Testis (tissue), 3 donors: ENCODE data around the gene WDR74. TPM values are rescaled to one million over a fixed set of nuclear protein-coding genes. Genes with fewer than 3 reads are reported as not detected.
A peak's percentile ranks its signal among the peaks of the same experiment; 100 is the strongest.
"Not testable (repeated sequence)": the region's sequence is repeated elsewhere in the genome, so short reads cannot be mapped to it uniquely, and the experiment has no call there.

ENCODE experiments used
- DNase-seq: peaks from one replicate; pipeline ENCODE4 v3.0.0-alpha.2; 2019
- H3K27ac ChIP-seq, 2 donors: fragments of 200-600 bp; sonication (generic); one replicate each; pipeline ENCODE4 v1.5.1; 2019
- H3K27me3 ChIP-seq: fragments of 200-600 bp; sonication (generic); one replicate; pipeline ENCODE4 v1.5.1; 2019
- H3K36me3 ChIP-seq: fragments of 200-600 bp; sonication (generic); one replicate; pipeline ENCODE4 v1.5.1; 2017; ENCODE audit warnings: low read depth; ENCODE audit errors: missing control alignments
- H3K4me1 ChIP-seq: fragments of 200-600 bp; sonication (generic); one replicate; pipeline ENCODE4 v1.5.1; 2019
- H3K4me3 ChIP-seq, 2 donors: fragments of 200-600 bp; sonication (generic); one replicate each; pipeline ENCODE4 v1.5.1; 2017 to 2019
- H3K9me3 ChIP-seq: fragments of 200-600 bp; sonication (generic); one replicate; pipeline ENCODE4 v1.5.1; 2017
- POLR2A ChIP-seq: fragments of 450-650 bp; IDR thresholded peaks from one replicate; pipeline ENCODE4 v1.6.1; 2017; ENCODE audit warnings: antibody characterized with exemption, mild to moderate bottlenecking, moderate library complexity
- WGBS, 2 donors: methylation state at CpG; one replicate each; pipeline ENCODE4 v1.1.5; 2018; 5-methylcytosine and 5-hydroxymethylcytosine counted together
- intact Hi-C: fragments of 100-400 bp; cut with DNase I; formaldehyde crosslinking; loops from one replicate; pipeline ENCODE4 v1.15.1; 2023; ENCODE audit warnings: low total_unique reads
- polyA plus RNA-seq: library from polyadenylated mRNA; stranded (reverse); fragments of 350-450 nt; fragmentation: Illumina TruSeq; extraction: RNeasy Lipid Tissue Mini Kit (QIAGEN cat#74804); gene quantifications from one replicate; pipeline ENCODE4 v1.2.3, GENCODE V29; 2014; ENCODE audit warnings: low read depth, low replicate concordance; ENCODE audit not compliant: insufficient read depth
- total RNA-seq, 2 donors: library from RNA; depleted of rRNA; stranded (reverse); fragments of >200 nt; gene quantifications; one replicate each; pipeline ENCODE4 v1.2.3, GENCODE V29; 2016
- TF ChIP-seq, protein P1 (sequence below), 3 experiments: fragments of 450-650 bp in 2 of 3; fragments of 200-600 bp in 1 of 3; sonication (generic) in 1 of 3; IDR thresholded peaks; one replicate each; pipeline ENCODE4 v1.5.1; 2016 to 2019; ENCODE audit warnings: antibody characterized with exemption in 3 of 3, mild to moderate bottlenecking in 2 of 3, moderate library complexity in 1 of 3

Gene WDR74
- total and polyA plus RNA-seq, 3 donors from 2014 or later = 33.4 to 46.7 (median 39.0) TPM

DNA sequence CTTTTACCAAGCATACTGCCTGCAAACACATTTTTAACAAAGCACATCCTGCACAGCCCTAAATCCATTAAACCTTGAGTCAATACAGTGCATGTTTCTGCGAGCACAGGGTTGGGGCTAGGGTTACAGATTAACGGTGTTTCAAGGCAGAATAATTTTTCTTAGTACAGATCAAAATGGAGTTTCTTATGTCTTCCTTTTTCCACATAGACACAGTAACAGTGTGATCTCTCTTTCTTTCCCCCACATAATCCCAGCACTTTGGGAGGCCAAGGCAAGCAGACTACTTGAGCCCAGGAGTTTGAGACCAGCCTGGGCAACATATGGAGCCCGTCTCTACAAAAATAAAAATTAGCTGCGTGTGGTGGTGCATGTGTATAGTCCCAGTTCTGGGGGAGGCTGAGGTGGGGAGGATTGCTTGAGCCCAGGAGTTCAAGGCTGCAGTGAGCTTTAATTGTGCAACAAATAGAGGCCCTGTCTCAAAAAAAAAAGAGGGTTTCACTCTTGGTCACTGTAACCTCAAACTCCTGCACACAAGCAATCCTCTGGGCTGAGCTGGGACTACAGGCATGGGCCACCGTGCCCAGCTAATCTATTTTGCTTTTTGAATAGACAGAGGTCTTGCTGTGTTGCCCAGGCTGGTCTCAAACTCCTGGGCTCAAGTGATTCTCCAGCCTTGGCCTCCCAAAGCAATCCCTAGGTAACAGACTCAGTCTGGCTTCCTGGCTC lies 21.6 kb upstream of the WDR74 start:
- H3K27ac ChIP-seq = no peak overlapping the region
- intact Hi-C loops = no loop called here
- H3K27me3 ChIP-seq = no peaks in the 10 kb centered on the region
- H3K4me1 ChIP-seq = peaks cover 20% of the 10 kb centered on the region
- DNase-seq = no peak
- TF ChIP-seq POLR2A = no peak
- TF ChIP-seq, protein P1, sequence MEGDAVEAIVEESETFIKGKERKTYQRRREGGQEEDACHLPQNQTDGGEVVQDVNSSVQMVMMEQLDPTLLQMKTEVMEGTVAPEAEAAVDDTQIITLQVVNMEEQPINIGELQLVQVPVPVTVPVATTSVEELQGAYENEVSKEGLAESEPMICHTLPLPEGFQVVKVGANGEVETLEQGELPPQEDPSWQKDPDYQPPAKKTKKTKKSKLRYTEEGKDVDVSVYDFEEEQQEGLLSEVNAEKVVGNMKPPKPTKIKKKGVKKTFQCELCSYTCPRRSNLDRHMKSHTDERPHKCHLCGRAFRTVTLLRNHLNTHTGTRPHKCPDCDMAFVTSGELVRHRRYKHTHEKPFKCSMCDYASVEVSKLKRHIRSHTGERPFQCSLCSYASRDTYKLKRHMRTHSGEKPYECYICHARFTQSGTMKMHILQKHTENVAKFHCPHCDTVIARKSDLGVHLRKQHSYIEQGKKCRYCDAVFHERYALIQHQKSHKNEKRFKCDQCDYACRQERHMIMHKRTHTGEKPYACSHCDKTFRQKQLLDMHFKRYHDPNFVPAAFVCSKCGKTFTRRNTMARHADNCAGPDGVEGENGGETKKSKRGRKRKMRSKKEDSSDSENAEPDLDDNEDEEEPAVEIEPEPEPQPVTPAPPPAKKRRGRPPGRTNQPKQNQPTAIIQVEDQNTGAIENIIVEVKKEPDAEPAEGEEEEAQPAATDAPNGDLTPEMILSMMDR (IDR thresholded peaks at IDR 0.05) = no peak
- no peak overlapping the region for H3K4me3 ChIP-seq
- no peaks in the 10 kb centered on the region for H3K9me3 ChIP-seq
- WGBS, 2 donors = 58 to 69% methylated on average over 5 of the region's 5 CpGs
- no peaks in the 10 kb centered on the region for H3K36me3 ChIP-seq

DNA sequence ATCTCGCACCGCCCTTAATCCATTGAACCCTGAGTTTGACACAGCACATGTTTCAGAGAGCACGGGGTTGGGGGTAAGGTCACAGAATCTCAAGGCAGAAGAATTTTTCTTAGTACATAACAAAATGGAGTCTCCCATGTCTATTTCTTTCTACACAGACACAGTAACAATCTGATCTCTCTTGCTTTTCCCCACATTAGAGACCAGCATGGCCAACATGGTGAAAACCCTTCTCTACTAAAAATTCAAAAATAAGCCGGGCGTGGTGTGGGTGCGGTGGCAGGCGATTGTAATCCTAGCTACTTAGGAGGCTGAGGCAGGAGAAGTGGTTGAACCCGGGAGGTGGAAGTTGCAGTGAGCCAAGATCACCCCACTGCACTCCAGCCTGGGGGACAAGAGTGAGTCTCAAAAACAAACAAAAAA lies 19.9 kb upstream of the WDR74 start:
- H3K36me3 ChIP-seq, H3K27ac ChIP-seq, H3K9me3 ChIP-seq, H3K27me3 ChIP-seq, DNase-seq, H3K4me3 ChIP-seq: not testable (repeated sequence)
- H3K4me1 ChIP-seq = peaks cover 28% of the 10 kb centered on the region
- intact Hi-C loops = loop anchor here (10.0 kb wide), 1 partner anchor 74 kb away; the partner anchor contains the start of gene TMEM179B
- 92 to 96% methylated on average over 8 of the region's 8 CpGs for WGBS, 2 donors

DNA sequence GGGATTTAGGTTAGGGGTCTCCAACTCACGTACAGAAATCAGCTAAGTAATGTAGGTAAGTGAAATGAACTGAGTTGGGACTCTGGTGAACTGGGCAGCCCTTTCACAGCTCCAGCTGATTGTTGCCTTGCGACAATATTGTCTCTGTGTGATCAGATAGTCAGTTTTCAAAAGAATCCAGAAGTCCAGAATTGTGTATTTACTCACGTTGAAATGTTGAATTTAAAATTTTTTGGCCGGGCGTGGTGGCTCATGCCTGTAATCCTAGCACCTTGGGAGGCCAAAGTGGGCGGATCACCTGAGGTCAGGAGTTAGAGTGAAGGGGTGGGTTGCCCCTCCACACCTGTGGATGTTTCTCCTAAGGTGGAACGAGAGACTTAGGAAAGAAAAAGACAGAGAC lies 18.8 kb upstream of the WDR74 start:
- DNase-seq = no peak
- Histone ChIP-seq H3K27me3 (no peaks in the 10 kb centered on the region), H3K4me1 (peaks cover 36% of the 10 kb centered on the region), H3K4me3 (no peak overlapping the region), H3K36me3 (no peaks in the 10 kb centered on the region), H3K27ac (no peak overlapping the region), H3K9me3 (no peaks in the 10 kb centered on the region)
- intact Hi-C loops = loop anchor here (10.0 kb wide), 1 partner anchor 73 kb away; the partner anchor contains the start of gene TMEM179B
- TF ChIP-seq, protein P1 (IDR thresholded peaks at IDR 0.05) = no peak
- no peak for TF ChIP-seq POLR2A
- 84 to 89% methylated on average over 7 of the region's 7 CpGs for WGBS, 2 donors

DNA sequence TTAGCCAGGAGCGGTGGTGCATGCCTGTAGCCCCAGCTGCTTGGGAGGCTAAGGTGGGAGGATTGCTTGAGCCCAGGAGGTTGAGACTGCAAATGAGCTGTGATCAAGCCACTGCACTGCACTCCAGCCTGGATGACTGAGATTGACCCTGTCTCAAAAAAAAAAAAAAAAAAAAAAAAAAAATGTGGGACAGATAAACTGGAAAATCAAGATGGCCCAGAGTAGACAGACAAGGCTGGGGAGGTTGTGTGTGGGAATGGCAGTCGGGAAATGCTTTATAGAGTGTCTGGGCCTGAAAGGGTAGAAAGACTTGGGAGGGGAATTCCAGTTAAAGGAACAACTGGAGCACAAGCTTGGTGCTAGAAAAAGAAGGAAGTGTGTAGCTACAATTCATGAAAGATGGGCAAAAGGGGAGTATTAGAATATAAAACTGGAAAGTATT lies 18.2 kb upstream of the WDR74 start:
- Histone ChIP-seq H3K36me3 (no peaks in the 10 kb centered on the region), H3K4me3 (no peak overlapping the region), H3K27me3 (no peaks in the 10 kb centered on the region), H3K27ac (no peak overlapping the region), H3K9me3 (no peaks in the 10 kb centered on the region), H3K4me1 (peaks cover 36% of the 10 kb centered on the region)
- 76 to 77% methylated on average over 2 of the region's 2 CpGs for WGBS, 2 donors
- no peak for TF ChIP-seq POLR2A
- TF ChIP-seq, protein P1 (IDR thresholded peaks at IDR 0.05) = no peak
- intact Hi-C loops = loop anchor here (10.0 kb wide), 1 partner anchor 73 kb away; the partner anchor contains the start of gene TMEM179B
- no peak for DNase-seq

DNA sequence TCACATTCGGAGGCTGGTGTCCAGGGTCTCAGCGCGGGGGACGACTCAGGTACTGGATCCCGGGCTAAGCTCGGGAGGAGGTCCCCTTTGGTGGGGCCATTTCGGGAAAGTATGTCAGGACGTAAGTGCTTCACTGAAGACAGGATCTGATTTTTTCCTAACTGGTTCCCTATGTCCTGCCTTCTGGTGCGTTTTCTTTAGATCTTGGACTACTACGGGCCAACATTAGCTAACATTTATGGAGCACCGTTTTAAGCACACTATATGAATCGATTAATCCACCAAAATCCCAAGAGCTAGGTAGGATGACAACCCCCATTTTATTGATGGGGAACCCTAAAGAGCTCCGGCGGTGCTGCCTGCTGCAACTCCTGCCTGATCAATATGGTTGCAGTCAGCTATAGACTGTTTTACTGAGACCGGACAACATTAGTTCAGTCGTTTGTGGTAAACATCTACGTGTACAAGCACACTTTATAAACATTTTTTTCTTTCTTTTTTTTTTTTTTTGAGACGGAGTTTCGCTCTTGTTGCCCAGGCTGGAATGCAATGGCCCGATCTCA lies 17.0 kb upstream of the WDR74 start:
- DNase-seq = no peak
- H3K4me3 ChIP-seq = peak overlapping the region; percentile 77 to 89
- H3K4me1 ChIP-seq = peaks cover 36% of the 10 kb centered on the region
- no peaks in the 10 kb centered on the region for H3K36me3 ChIP-seq
- peak overlapping the region in 1 of 2 donors; percentile 13 for H3K27ac ChIP-seq
- no peaks in the 10 kb centered on the region for H3K27me3 ChIP-seq
- 6 to 10% methylated on average over 19 to 20 of the region's 20 CpGs for WGBS, 2 donors
- TF ChIP-seq, protein P1 (IDR thresholded peaks at IDR 0.05) = no peak
- no peak for TF ChIP-seq POLR2A
- intact Hi-C loops = loop anchor here (10.0 kb wide), 1 partner anchor 72 kb away; the partner anchor contains the start of gene TMEM179B
- no peaks in the 10 kb centered on the region for H3K9me3 ChIP-seq
